Prostate gland (tissue), 2 donors: ENCODE measurements around the gene LNPK.

ENCODE experiments used
- CTCF ChIP-seq, 4 experiments: fragments of 200-600 bp in 2 of 4; fragments of 450-650 bp in 2 of 4; sonication (generic) in 2 of 4; IDR thresholded peaks; 1 replicate in 3 of 4; 2 replicates in 1 of 4; pipeline ENCODE4 v1.5.1; 2016 to 2019; ENCODE audit warnings: antibody characterized with exemption in 4 of 4, mild to moderate bottlenecking in 2 of 4, moderate library complexity in 2 of 4
- POLR2A ChIP-seq: fragments of 450-650 bp; IDR thresholded peaks from one replicate; pipeline ENCODE4 v1.6.1; 2016; ENCODE audit warnings: antibody characterized with exemption, mild to moderate bottlenecking
- POLR2AphosphoS5 ChIP-seq: sonication (generic); formaldehyde crosslinking; IDR thresholded peaks from one replicate; pipeline ENCODE4 v1.6.1; 2017; ENCODE audit warnings: antibody characterized with exemption

- no peak for TF ChIP-seq CTCF (IDR thresholded peaks at IDR 0.05)
- TF ChIP-seq POLR2A: no peak
- TF ChIP-seq POLR2AphosphoS5: no peak
Measured at GRCh38 chr2:175950512-175950911, 51.6 kb downstream of the LNPK start.
